K562 (cell line): ENCODE measurements around the gene GCSH. TPM values are rescaled to one million over a fixed set of nuclear protein-coding genes. Genes with fewer than 3 reads are reported as not detected.

Source experiments
- CHAMP1 ChIP-seq: fragments of 450-650 bp; IDR thresholded peaks from 2 replicates; pipeline ENCODE4 v1.6.1; 2016; ENCODE audit warnings: mild to moderate bottlenecking
- EZH2 ChIP-seq: IDR thresholded peaks from 2 replicates; pipeline ENCODE4 v1.6.1; 2012; ENCODE audit warnings: low read depth, mild to moderate bottlenecking, inconsistent platforms, low read length, borderline replicate concordance
- HDGF ChIP-seq: fragments of 450-650 bp; IDR thresholded peaks from 2 replicates; pipeline ENCODE4 v1.6.1; 2016
- LCOR ChIP-seq: sonication (generic); formaldehyde crosslinking; IDR thresholded peaks from 2 replicates; pipeline ENCODE4 v1.8.0; 2022; ENCODE audit warnings: mild to moderate bottlenecking, missing genetic modification reagents
- MEIS2 ChIP-seq: fragments of 450-650 bp; IDR thresholded peaks from 2 replicates; pipeline ENCODE4 v1.6.1; 2014; ENCODE audit warnings: mild to moderate bottlenecking; ENCODE audit not compliant: partially characterized antibody
- TCF3 ChIP-seq: sonication (generic); formaldehyde crosslinking; IDR thresholded peaks from 2 replicates; pipeline ENCODE4 v1.4.0; 2020; ENCODE audit warnings: mild to moderate bottlenecking, missing genetic modification reagents
- ZFP30 ChIP-seq: fragments of 250-450 bp; sonication (Bioruptor Pico); IDR thresholded peaks from 2 replicates; pipeline ENCODE4 v1.8.0; 2022; ENCODE audit warnings: moderate library complexity, mild to moderate bottlenecking, inconsistent platforms, borderline replicate concordance
- ZFP91 ChIP-seq: sonication (generic); formaldehyde crosslinking; IDR thresholded peaks from 2 replicates; pipeline ENCODE4 v1.8.0; 2022; ENCODE audit warnings: mild to moderate bottlenecking, missing genetic modification reagents
- ZNF143 ChIP-seq: sonication (generic); formaldehyde crosslinking; IDR thresholded peaks from 2 replicates; pipeline ENCODE4 v1.9.0; 2022; ENCODE audit warnings: mild to moderate bottlenecking, missing genetic modification reagents
- ZNF584 ChIP-seq: fragments of 200-800 bp; sonication (Bioruptor generic); IDR thresholded peaks from 2 replicates; pipeline ENCODE4 v1.6.1; 2016; ENCODE audit warnings: low read depth, mild to moderate bottlenecking, missing genetic modification characterization, missing compliant biosample characterization
- ZNF639 ChIP-seq, 2 experiments: fragments of 200-800 bp in 1 of 2; sonication (Bioruptor generic) in 1 of 2; sonication (generic) in 1 of 2; formaldehyde crosslinking in 1 of 2; IDR thresholded peaks in 1 of 2; conservative IDR thresholded peaks in 1 of 2; 2 replicates each; pipeline versions ENCODE4 v1.5.0 to v1.6.1; 2016 to 2020; ENCODE audit warnings: missing compliant biosample characterization in 1 of 2, missing genetic modification characterization in 1 of 2, missing genetic modification reagents in 1 of 2
- ZNF655 ChIP-seq: fragments of 250-450 bp; sonication (Bioruptor Pico); IDR thresholded peaks from 2 replicates; pipeline ENCODE4 v1.5.0; 2021
- polyA plus RNA-seq, 8 experiments: library from polyadenylated mRNA; depleted of rRNA in 4 of 8; stranded (reverse) in 5 of 8; unstranded in 3 of 8; fragments of >200 nt; fragmentation: Nextera tagmentation in 2 of 8; fragmentation: Illumina TruSeq in 1 of 8; extraction: Ambion mirVana in 2 of 8; extraction: Trizol in 1 of 8; gene quantifications; 2 replicates each; pipeline versions ENCODE4 v1.2.1 to v1.2.3, GENCODE V29; 2011 to 2014; ENCODE audit warnings: inconsistent platforms in 1 of 8, missing spikeins in 1 of 8
- total RNA-seq, 7 experiments: library from RNA; depleted of rRNA in 6 of 7; stranded (reverse); fragments of >200 nt in 6 of 7; fragmentation: Illumina TruSeq in 2 of 7; extraction: Trizol in 2 of 7; gene quantifications; 2 replicates each; pipeline versions ENCODE4 v1.2.1 to v1.2.3, GENCODE V29; 2011 to 2021; ENCODE audit warnings: low replicate concordance in 1 of 7
- TF ChIP-seq, protein P1 (sequence below): sonication (generic); formaldehyde crosslinking; IDR thresholded peaks from 2 replicates; pipeline ENCODE4 v1.8.0; 2023; ENCODE audit warnings: missing genetic modification reagents, mild to moderate bottlenecking, borderline replicate concordance

GCSH gene
- total and polyA plus RNA-seq, 9 of the 15 experiments (the other 6 are each of a cell fraction or from before 2014, with no cell fraction given) = 35.0 to 121 (median 89.0) TPM

DNA sequence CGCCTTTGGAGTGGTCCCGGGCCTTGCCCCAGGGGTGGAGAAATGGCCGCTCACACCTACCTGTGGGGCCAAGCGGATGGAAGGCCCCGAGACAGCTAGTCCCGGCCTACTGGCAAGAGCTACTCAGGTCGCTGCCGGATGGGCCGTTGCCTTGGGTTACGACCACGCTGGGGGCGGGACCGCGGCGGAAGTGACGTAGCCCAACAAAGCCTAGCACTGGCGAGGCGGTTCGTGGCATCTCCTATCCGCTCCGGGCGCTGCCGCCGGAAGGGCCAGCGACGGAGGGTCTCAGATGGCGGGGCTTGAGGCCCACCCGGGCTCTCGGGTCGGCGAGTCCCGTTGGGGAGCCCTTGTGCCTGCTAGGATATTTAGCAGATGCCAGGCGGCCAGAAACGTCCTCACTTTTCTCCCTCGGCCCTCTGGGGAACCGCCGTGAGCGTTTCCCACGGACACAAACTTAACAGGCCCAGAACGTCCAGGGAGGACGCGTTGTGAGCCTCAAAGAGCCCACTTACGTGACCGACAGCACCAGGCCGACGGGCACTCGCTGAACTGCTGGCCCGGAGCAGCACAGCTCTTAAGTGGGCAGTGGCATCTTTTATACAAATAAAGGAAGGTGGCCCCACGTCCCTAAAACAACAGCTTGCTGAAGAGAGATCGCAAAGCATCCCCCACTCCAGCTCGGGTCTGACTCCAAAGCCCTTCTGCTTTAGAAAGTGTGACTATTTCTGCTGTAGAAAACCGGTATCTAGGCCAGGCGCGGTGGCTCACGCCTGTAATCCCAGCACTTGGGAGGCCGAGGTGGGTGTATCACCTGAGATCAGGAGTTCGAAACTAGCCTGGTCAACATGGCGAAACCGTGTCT, 18.9 kb downstream of the GCSH start, which contains the start of gene C16orf46 (continued):
- TF ChIP-seq, protein P1, sequence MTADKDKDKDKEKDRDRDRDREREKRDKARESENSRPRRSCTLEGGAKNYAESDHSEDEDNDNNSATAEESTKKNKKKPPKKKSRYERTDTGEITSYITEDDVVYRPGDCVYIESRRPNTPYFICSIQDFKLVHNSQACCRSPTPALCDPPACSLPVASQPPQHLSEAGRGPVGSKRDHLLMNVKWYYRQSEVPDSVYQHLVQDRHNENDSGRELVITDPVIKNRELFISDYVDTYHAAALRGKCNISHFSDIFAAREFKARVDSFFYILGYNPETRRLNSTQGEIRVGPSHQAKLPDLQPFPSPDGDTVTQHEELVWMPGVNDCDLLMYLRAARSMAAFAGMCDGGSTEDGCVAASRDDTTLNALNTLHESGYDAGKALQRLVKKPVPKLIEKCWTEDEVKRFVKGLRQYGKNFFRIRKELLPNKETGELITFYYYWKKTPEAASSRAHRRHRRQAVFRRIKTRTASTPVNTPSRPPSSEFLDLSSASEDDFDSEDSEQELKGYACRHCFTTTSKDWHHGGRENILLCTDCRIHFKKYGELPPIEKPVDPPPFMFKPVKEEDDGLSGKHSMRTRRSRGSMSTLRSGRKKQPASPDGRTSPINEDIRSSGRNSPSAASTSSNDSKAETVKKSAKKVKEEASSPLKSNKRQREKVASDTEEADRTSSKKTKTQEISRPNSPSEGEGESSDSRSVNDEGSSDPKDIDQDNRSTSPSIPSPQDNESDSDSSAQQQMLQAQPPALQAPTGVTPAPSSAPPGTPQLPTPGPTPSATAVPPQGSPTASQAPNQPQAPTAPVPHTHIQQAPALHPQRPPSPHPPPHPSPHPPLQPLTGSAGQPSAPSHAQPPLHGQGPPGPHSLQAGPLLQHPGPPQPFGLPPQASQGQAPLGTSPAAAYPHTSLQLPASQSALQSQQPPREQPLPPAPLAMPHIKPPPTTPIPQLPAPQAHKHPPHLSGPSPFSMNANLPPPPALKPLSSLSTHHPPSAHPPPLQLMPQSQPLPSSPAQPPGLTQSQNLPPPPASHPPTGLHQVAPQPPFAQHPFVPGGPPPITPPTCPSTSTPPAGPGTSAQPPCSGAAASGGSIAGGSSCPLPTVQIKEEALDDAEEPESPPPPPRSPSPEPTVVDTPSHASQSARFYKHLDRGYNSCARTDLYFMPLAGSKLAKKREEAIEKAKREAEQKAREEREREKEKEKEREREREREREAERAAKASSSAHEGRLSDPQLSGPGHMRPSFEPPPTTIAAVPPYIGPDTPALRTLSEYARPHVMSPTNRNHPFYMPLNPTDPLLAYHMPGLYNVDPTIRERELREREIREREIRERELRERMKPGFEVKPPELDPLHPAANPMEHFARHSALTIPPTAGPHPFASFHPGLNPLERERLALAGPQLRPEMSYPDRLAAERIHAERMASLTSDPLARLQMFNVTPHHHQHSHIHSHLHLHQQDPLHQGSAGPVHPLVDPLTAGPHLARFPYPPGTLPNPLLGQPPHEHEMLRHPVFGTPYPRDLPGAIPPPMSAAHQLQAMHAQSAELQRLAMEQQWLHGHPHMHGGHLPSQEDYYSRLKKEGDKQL (CRISPR knock-in tag) = no peak
- TF ChIP-seq ZNF655 (no peak), HDGF (no peak), ZFP91 (CRISPR knock-in tag) (no peak), LCOR (CRISPR knock-in tag) (no peak), CHAMP1 (peak; percentile 22; the same call in 1 of the 2 replicates), EZH2 (no peak), MEIS2 (no peak), ZFP30 (no peak), TCF3 (CRISPR knock-in tag) (no peak), ZNF584 (no peak), ZNF143 (CRISPR knock-in tag) (0 out of 2 replicates have a peak, but pooled peaks have one; percentile 38), ZNF639 (CRISPR knock-in tag; conservative IDR thresholded peaks at IDR 0.05 in 1 of 2, IDR thresholded peaks at IDR 0.05 in 1 of 2) (0 out of 4 replicates have a peak, but pooled peaks of 1 of the 2 experiments have one; percentile 34)
